Measurements from ENCODE around the gene FADS1.

FADS1 gene

GRCh38 chr11:61760946-61761345 lies 55.9 kb downstream of the FADS1 start:
- DNase-seq (ENCODE audit: low read depth): no peak

- DNase-seq (ENCODE audit: low read depth): no peak
Measured at GRCh38 chr11:61757213-61757862, 59.5 kb downstream of the FADS1 start.

DNA sequence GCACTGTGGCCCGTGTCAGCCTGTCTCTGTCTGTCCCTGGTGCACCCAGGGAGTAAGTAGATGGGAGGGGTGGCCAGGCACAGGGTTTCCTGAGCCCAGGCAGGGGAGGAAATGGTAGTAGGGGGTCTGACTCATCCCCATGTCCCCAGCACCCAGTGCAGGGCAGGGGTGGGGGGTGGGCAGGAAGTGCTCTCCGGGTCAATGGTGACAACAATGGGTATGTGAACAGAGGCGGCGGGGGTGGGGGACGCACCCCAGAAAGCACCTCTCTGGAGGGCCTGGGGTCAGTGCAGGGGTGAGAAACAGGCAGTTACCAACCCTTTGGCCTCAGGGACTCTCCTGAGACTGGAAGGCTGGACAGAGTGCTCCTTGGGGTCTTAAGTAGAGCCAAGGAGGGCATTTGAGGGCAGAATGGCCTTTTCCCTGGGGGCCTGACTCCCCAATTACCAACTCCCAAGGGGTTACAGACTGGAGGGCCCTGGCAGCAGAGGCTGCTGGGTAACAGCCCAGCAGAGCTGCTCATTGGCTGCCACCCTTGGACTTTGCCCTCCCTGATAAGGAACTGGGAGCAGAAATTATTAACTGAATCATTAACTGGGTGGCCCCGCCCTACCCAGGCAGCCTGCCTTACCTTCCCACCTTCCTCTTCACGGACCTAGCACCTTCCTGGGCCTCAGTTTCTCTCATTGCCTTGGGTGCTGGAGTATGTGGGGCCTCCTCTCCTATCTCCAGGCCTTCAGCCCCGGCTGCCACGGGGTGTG lies 60.2 kb downstream of the FADS1 start:
- no peak for DNase-seq (ENCODE audit: low read depth)

DNA sequence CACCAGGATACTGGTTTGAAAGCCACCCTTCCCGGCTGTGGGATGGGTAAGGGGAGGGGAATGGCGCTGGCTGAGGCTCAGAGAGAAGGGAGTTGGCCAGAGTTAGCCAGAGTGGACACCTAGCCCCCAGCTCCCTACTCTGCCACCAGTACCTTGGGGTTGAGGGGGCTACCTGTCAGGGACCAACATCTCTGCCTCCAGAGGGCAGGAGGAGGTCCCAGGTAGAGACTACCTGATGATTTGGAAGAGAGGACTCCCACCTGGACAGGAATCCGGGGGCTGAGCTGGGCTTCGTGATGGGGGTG lies 60.7 kb downstream of the FADS1 start:
- no peak for DNase-seq (ENCODE audit: low read depth)

- DNase-seq (ENCODE audit: low read depth): no peak
Measured at GRCh38 chr11:61754534-61755482, 62.0 kb downstream of the FADS1 start.

GRCh38 chr11:61753672-61754071 lies 63.1 kb downstream of the FADS1 start:
- DNase-seq (ENCODE audit: low read depth): no peak

- DNase-seq (ENCODE audit: low read depth): no peak
Measured at GRCh38 chr11:61752925-61753521, 63.8 kb downstream of the FADS1 start.

GRCh38 chr11:61752117-61752924 lies 64.5 kb downstream of the FADS1 start, which contains the start of gene MYRF:
Gene MYRF, plus strand, starts transcription at chr11:61752636. Its CDS starts 109 bp downstream, at chr11:61752745.
- DNase-seq (ENCODE audit: low read depth): no peak

DNA sequence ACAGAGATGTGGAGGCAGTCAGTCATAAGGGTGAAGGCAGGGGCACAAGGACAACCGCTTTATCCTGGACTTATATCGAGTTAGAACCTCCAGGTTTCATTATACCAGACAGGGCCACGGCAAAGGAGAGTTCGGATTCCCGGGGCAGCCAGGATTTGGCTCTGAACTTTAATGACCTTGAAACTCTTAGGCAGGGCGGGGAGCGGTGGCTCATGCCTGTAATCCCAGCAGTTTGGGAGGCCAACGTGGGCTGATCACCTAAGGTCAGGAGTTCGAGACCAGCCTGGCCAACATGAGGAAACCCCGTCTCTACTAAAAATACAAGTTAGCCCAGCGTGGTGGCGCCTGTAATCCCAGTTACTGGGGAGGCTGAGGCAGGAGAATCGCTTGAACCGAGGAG lies 65.4 kb downstream of the FADS1 start:
- no peak for DNase-seq (ENCODE audit: low read depth)

DNA sequence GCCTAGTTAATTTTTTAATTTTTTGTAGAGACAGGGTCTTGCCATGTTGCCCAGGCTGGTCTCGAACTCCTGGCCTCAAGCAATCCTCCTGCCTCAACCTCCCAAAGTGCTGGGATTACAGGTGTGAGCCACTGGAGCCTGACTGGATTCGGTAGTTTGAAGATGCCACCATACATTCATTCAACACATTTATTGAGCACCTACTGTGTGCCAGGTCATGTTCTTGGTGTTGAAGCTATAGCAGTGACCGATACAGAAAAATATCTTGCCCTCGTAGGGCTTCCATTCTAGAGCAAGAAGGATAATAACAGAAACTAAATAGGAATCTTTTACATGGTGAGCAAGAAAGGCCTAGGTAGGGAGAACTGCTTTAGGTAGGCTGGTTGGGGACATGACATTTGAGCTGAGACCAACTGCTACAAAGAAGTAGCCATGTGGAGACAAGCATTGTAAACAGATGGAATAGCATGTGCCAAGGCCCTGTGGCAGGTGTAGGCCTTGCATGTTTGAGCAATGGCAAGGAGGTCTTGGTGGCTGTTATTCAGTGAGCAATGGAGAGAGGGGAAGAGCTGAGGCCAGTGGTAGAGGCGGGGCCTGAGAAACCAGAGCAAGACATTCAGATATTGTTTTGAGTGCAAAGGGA lies 66.1 kb downstream of the FADS1 start:
- DNase-seq (ENCODE audit: low read depth): no peak

All from GM04504 (cell line).